ENCODE data around the gene TMEM250.

The TMEM250 gene

GRCh38 chr9:136147038-136147889 lies 28.6 kb upstream of the TMEM250 start:
- no peak for DNase-seq

DNA sequence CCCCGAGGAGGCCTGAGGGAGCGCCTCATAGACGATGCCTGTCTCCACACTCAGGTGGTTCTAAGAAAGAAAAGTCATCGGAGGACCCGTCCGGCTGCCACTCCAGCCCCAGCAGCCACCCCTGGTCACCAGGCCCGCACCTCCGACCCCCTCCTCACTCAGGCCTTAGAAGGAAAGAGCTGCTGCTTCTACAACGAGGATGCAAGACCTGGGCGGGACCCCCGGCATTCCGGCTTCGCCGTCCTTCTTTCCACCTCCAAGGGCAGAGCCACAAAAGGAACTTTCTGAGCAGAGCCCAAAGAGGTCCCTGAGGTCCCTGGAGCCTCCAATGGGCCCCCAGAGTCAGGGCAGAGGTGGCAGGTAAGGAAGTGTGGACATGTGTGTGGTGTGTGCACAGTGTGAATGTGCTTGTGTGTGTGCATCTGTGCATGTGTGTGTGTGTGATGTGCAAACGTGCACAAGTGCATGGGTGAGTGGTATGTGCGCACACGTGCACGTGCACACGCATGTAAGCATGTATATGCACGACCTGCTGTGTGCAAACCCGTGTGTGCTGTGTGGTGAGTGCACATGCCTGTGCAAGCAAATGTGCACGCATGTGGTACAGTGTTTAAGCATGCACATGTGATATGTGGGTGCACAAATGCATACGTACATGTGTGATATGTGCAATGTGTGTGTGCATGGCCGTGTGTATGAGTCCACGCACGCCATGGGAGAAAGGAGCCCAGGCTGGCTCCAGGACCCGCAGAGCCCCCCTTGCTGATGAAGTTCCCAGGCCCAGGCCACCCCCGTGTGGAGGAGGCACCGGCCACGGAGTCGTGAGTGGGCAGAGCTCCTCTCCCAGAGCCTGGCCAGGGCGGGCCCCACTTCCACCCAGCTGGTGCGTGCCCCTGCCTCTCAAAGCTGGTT lies 27.7 kb upstream of the TMEM250 start:
- no peak for DNase-seq

- no peak for DNase-seq
These were observed 26.9 kb upstream of the TMEM250 start for GRCh38 chr9:136145580-136145979.

GRCh38 chr9:136144450-136144849 lies 25.8 kb upstream of the TMEM250 start:
- DNase-seq, result no peak

DNA sequence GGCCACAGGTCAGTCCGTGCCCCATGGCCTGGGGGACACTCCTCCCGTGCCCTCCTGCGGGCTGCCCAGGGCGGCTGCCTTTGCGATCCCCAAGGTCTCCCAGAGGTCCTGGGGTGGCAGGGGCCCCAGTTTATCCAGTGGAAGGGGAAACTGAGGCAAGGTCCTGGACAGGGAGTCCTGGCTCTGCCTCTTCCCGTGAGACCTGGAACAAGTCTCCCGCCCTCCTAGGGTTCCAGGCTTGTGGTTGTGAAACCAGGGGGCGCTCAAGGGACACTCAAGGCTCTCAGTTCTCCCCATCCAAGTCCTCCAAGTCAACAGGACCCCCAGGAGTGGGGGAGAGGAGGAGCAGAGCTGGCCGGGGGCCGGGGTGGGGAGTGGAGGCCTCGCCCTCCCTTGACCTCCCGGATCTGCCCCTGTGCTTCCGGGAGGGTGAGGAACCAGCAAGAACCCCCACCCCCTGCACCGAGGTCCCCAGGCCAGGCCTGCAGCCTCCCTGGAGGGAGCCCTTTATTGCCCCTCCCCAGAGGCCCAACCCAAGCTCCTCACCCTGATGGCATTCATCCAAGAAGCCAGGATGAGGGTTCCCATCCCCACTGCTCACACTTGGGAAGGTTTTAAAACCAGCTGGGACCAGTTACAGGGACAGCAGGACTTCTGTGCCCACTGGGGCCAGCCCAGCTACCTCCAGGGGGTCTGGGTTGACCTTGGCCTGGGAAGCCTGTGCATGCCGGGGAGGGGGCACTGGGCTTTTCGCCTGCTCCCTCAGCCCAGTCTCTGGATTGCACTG lies 24.7 kb upstream of the TMEM250 start:
- DNase-seq, result peak; percentile 6

DNA sequence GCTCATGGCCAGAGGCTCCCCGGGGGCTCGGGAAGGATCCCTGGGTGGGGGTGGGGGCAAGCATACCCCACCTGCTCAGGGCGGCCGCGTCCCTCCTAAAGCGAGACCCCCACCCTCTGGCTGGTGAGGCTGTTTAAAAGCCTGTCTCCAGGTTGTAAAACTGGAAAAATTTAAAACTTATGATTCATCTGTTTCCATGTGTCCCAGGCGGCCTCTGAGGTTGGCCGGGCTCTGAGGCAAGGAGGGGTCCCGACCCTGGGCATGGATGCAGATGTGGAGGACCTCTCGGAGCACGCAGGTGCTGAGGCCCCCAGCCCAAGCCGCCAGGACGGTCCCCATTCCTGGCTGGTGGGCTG lies 24.2 kb upstream of the TMEM250 start:
- no peak for DNase-seq

GRCh38 chr9:136142414-136142796 lies 23.7 kb upstream of the TMEM250 start:
- DNase-seq, result no peak

DNA sequence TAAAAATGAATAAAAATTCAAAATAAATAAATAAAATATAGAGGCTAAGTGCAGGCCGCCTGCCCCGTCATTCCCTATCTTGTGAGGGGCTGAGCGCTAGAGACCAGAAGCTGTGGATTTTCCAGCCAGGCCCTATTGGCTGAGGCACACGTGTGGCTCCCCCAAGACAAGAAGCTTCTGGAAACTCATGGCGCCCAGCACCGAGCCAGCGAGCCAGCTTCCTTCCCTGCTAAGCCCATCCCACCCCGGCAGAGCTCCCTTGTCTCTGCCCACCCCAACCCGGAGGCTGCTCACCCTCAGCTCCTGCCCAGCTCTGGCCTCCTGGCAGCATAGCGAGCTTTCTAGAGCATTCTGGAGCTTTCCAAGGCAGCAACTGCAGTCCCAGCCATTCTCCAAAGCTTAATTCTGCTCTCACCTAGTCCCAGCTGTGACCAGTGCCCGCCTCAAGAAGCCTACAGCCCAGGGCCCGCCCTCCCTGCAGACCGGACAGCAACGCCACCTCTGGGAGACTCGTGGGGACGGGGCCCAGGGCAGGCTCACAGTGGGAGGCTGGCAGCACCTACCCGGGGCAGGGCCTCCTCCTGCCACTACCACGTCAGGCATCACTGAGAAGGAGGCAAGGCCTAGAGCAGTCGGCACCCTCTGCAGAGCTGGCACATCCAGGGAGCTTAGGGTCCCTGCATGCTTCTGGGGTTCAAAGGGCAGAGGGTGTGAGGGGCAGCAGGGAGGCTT lies 23.2 kb upstream of the TMEM250 start:
- no peak for DNase-seq

DNA sequence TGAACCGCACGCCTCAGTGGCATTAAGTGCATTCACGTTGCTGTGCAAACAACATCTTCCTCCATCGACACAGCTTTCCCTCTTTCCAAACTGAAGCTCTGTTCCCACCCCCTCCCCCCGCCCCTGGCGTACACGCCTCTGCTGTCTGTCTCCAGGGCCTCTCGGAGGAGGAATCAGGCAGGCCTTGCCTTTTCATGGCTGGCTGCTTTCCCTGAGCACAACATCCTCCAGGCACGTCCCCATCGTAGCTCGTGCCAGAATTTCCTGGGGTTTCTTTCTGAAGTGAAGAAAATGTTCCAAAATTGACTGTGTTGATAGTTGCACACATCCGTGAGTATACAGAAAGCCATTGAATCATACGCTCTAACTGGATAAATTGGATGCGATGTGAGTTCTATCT lies 22.3 kb upstream of the TMEM250 start:
- no peak for DNase-seq

- no peak for DNase-seq
These were observed 21.4 kb upstream of the TMEM250 start for GRCh38 chr9:136140046-136140445.

DNA sequence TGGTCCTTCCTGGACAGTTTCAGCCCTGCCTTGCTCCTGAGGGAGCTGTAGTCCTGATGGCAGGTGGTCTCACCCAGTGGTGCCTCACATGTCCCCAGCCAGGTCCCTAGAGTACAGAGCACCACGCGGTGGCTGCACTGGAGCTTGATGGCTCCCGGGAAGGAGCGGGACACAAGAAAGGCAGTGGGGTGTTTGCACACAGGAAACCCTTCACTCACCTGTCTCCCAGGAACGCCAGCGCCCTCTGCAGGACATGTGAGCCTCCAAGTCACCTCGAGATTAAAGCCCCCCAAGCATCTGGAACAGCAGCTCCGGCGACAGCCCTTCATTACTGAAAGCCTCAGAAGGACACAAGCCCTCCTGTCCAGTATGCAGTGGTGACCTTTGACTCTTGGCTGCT lies 19.9 kb upstream of the TMEM250 start:
- peak; percentile 24 for DNase-seq

GRCh38 chr9:136137321-136138265 lies 18.9 kb upstream of the TMEM250 start:
- DNase-seq, result peak; percentile 29

GRCh38 chr9:136136127-136136925 lies 17.7 kb upstream of the TMEM250 start:
- DNase-seq, result no peak

DNA sequence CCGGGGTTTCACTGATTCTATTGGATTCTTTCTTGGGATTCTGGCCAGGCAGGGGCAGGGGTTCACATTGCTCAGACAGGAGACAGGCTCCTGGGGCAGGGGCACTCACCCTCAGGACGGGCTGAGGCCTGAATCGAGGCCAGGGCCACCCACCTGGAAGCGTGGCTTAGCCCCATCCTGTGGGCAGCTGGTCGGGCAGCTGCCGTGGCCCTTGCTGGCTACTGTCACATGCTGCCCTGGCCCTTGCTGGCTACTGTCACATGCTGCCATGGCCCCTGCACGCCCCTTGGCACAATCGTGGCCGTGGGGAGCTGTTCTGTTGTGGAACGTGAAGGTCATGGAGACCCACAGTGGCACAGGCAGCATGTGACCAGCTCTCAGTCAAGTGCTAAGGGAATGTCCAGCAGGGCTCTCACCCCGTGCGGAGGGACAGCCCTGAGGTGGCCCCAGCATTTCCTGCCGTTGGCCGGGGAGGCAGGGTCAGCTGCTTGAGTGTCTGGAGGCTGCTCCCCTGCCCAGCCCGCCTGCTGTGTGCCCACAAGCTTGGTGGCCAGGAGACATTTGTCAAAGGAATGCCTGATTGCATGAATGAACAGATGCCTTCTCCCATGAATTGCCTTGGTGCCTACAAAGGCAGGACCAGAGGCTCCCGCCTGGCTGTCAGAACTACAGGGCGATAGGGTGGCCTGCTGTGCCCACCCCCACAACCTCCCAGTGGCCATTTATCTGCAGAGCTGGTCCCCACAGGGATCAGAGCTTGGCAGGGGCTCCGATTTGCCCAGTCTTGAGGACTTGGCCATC lies 16.9 kb upstream of the TMEM250 start:
- no peak for DNase-seq

DNA sequence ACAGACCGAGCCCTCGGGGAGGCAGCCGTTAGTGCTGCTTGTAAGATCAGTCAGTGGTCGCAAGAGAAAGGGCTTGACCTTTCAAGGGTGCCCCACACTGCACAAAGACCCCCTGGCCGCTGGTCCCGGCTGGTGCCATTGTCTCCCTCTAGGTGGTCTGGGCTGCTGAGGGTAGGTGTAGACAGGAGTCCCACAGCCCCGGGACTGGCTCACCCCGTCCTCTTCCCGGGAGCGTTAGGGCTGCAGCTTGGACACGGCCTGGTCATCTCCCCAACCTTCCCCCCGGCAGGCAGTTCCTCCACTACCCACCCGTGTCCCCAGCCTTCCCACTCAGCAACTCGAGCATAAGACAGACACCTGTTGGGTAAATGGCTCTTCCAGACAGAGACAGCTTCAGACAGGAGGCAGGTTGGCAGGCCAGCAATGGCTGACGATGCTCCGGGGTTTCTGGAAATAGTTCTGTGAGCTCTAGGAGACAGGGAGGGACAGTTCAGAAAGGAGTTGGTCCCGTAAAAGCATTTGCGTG lies 15.3 kb upstream of the TMEM250 start:
- no peak for DNase-seq

- peak; percentile 53 for DNase-seq
These were observed 14.7 kb upstream of the TMEM250 start for GRCh38 chr9:136133191-136133958.

GRCh38 chr9:136132512-136133050 lies 13.9 kb upstream of the TMEM250 start:
- DNase-seq, result no peak
